GM21515 (cell line): ENCODE data around the gene GSE1.

ENCODE experiments used
- ATAC-seq: cut with Tn5 transposase; IDR thresholded peaks from one replicate; pipeline ENCODE4 v1.9.1; 2021; ENCODE audit not compliant: unreplicated experiment

Gene GSE1

GRCh38 chr16:85573696-85574641 lies 39.2 kb upstream of the GSE1 start:
- ATAC-seq = no peak

GRCh38 chr16:85574672-85575475 lies 38.2 kb upstream of the GSE1 start:
- no peak for ATAC-seq

GRCh38 chr16:85575920-85576319 lies 37.2 kb upstream of the GSE1 start:
- ATAC-seq = no peak

GRCh38 chr16:85576944-85577343 lies 36.2 kb upstream of the GSE1 start:
- ATAC-seq = no peak

GRCh38 chr16:85577899-85578598 lies 35.1 kb upstream of the GSE1 start:
- no peak for ATAC-seq

- ATAC-seq = no peak
Observed at GRCh38 chr16:85578599-85578948, 34.5 kb upstream of the GSE1 start.

- ATAC-seq = no peak
Observed at GRCh38 chr16:85579191-85579590, 33.9 kb upstream of the GSE1 start.

- no peak for ATAC-seq
Observed at GRCh38 chr16:85579923-85580580, 33.1 kb upstream of the GSE1 start.

GRCh38 chr16:85580684-85581083 lies 32.4 kb upstream of the GSE1 start:
- ATAC-seq = no peak

- ATAC-seq = no peak
Observed at GRCh38 chr16:85582229-85582991, 30.7 kb upstream of the GSE1 start.

- no peak for ATAC-seq
Observed at GRCh38 chr16:85583491-85584181, 29.5 kb upstream of the GSE1 start.

- ATAC-seq = no peak
Observed at GRCh38 chr16:85584267-85584666, 28.9 kb upstream of the GSE1 start.

GRCh38 chr16:85584819-85585282 lies 28.3 kb upstream of the GSE1 start:
- ATAC-seq = no peak

- no peak for ATAC-seq
Observed at GRCh38 chr16:85585711-85586110, 27.4 kb upstream of the GSE1 start.

GRCh38 chr16:85586380-85587104 lies 26.6 kb upstream of the GSE1 start:
- no peak for ATAC-seq

GRCh38 chr16:85587762-85588556 lies 25.2 kb upstream of the GSE1 start:
- ATAC-seq = no peak

- no peak for ATAC-seq
Observed at GRCh38 chr16:85588562-85589503, 24.3 kb upstream of the GSE1 start.
